SKM-1 treated with dmso at 0.1 percent for 144 hours (cell line): ENCODE results near the gene KCNA5.

ENCODE experiments used
- DNase-seq: peaks from one replicate; lab custom pipeline; 2025; ENCODE audit not compliant: unreplicated experiment; lab: John Stamatoyannopoulos, UW

Gene KCNA5

DNA sequence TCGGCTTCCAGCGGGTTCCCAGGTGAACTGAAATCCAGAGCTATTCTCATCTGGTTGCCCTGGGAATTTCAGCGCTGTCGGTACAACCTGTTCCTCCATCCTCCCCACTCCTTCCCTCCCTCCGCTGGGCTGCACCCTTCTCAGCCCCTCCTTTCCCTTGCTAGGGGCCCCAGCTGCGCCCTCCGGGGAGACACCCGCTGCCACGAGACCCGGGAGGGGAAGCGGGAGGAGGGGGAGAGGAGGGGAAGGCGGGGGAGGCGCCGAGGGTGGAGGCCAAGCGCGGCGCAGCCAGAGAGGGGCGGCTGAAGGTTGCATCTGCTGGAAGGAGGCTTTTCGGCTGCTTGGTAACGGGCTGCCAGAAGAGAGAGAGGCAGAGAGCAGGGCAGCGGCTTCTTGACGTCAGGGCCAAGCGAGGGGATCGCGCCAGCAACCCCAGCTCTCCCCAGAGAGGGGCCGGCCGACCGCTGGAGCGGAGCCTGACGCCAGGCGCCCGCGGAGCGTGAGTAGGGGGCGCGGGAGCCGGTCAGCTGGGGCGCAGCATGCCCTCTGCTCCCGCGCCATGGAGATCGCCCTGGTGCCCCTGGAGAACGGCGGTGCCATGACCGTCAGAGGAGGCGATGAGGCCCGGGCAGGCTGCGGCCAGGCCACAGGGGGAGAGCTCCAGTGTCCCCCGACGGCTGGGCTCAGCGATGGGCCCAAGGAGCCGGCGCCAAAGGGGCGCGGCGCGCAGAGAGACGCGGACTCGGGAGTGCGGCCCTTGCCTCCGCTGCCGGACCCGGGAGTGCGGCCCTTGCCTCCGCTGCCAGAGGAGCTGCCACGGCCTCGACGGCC is at the start of gene KCNA5:
KCNA5 (plus strand) TSS at position 291 of the 831 bp plus-strand sequence; CDS start at position 560, 269 bp downstream.
- no peak for DNase-seq

DNA sequence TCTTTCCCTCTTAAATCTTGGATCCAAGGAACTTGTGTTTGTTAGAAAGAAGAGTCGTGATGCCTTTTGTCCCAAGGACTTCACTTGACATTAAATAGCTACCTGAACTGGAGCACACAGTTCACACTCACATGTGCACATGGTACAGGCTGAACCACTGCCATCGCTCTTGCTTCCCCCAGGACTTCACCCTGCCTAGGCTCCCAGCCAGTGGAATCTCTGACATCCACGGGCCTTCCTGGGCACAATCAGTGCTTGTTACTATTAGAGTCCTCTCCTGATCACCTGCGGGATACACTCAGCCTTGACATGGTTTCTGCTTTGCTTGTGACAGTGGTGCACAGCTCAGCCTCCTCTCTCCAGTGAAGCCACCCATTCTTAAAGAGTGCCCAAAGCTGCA is 49.1 kb upstream of the KCNA5 start:
- DNase-seq: no peak

DNA sequence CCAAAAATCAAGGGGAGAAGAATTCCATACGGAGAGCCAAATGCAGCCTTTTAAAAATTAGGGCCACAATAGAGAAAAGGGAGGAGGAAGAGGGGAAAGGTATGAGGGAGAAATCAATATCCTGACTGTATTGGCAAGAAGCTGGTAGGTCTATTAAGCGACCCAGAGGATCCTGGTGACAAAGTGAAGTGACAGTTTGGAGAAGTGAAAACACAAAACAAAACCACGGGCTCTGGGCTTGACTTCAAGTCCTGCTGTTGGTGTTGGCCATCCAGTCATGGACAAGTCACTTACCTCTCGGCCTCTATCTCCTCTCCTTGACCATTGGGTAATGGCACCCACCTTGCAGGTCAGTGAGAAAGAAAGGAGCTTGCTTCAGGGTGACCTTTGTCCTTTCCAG is 47.0 kb upstream of the KCNA5 start:
- DNase-seq: no peak

DNA sequence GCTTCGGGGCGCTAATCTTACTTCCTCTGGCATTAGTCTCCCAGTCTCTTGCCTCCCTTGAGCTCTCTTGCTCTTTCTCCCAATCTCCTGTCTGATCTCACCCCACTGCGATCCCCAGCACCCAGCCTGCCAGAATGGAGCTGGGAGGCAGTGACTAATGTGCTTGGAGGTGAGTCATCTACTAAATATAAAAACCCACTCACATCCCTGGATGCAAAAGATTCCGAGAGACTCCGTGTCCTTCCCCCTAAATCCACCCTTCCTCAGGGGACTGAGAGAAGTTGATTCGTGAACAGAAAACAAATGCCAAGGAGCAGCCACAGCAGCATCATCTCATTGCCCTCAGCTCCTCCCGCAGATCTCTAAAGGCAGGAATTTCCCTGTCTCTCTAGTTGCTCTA is 45.7 kb upstream of the KCNA5 start:
- DNase-seq: no peak

DNA sequence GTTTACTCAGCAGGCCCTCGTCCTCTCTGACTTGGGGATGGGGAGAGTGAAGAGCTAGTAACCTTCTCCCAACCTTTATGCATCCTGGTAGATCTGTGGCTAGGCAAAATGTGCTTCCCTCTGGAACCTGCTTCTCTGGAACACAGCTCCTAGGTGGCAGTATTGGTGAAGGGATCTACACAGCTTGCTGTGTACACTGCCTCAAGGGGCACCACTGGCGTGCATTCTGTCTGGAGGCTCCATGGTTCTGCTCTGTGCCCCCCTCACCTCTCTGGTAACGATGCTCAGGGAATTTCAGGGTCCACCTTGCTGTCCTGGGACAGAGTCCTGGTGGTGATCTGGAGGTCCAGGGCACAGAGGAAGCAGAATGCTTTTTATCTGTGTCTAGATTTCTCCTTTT is 43.5 kb upstream of the KCNA5 start:
- no peak for DNase-seq

DNA sequence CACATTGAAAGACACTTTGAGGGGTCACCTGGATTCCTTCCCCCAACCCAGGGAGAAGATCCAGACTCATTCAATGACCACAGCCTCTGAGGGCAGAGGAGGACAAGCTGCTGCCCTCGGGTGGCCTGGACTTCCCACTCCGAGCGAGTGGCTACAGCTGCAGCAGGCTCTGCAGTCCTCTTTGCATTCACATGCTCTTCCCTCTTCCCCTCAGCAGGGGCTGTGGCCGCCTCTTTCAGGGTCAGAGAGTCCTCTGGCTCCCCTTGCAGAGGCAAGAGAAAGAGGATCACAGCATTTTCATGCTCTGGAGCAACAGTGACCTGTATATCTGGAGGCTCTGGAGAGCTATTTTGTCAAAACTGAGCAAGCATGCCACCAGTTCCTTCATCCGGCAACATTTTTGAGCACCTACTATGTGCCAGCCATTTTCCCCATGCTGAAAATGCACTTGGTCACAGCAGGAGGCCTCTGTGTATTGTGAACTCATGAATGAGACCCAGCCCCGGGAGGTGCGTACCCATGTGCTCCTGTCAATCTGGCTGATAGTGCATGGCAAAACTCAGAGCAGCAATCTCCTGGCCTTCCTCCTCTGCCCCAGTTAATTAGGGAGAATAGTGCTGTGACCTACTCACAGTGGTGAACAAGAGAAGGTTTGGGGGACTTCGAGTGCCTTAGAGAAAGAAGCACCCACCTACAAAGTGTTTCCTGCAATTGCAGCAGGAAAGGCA is 42.9 kb upstream of the KCNA5 start:
- no peak for DNase-seq

DNA sequence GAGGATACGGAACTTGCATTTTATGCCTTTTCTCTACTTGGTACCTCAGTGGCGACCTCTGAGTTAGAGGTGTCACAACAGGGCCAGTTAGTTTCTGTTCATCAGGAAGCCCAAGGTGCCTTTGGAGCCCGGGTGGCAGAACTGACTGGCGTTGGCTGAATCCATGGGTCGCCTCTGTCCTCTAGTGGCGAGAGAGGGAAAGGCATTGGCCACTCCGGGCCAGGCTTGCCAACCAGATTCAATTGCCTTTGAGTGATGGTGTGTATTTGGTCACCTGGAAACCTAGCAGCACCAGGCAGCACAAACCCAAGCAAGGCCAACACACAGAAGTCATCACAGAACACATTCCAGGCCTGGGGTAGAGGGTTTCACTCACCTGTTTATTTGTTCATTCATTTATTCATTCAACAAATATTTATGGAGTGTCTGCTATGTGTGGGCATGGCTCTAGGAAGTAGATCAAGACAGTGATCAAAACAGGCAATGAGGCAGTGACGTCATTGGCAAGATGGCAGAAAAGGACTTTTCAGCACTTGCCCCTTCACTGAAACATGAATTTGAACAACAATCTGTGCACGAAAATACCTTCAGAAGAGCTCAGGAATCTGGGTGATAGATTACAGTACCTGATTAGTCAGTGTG is 40.5 kb upstream of the KCNA5 start:
- no peak for DNase-seq

DNA sequence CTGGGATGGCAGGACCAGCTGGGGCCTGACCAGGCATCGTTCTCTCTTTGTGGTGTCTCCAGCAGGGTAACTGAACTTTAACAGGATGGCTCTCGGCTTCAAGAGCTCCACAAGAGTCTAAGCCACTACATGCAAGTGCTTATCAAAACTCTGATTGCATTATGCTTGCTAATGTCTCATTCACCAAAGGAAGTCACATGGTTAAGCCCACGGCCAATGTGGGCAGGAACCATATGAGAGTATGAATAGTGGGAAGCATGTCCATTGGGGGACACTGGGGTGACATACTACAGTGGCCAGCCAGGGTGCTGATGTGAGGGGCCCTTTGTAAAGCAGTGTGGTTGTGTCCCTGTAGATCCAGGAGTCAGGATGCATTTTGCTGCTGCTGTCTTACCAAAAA is 35.0 kb upstream of the KCNA5 start:
- no peak for DNase-seq

DNA sequence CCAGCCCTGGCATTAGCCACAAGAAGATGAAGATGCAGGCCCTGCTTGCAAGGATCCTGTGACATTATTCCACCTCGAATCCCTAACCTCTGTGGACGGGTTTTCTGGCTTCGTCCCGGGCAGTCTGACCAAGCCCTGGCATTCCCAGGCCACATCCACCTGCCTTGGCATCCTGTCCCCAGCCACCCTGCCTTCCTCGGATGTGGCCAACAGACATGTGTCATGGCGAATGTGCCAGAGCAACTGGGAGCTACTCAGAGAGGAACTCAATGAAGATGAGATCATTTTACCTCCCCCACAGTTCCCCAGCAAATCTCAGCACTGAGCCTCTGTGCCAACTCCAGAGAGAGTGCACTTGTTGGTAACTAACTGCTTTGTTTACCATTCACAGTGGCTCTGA is 33.5 kb upstream of the KCNA5 start:
- DNase-seq: no peak

DNA sequence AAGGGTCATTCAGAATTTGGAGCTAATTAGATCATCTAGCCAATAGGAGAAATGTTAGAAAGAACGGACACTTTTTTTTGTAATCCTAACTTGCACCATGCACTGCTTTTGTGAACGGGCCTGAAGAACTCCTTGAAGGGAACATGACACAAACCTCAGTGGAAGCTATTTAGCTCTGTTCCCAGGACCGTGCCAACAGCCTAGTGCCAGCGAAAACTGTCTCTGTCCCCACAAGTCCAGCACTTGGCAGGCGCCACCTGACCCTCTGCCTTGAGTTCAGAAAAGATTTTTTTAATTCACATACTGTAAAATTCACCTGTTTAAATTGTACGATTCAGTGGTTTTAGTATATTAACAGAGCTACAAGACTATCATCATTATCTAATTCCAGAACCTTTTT is 31.3 kb upstream of the KCNA5 start:
- no peak for DNase-seq

DNA sequence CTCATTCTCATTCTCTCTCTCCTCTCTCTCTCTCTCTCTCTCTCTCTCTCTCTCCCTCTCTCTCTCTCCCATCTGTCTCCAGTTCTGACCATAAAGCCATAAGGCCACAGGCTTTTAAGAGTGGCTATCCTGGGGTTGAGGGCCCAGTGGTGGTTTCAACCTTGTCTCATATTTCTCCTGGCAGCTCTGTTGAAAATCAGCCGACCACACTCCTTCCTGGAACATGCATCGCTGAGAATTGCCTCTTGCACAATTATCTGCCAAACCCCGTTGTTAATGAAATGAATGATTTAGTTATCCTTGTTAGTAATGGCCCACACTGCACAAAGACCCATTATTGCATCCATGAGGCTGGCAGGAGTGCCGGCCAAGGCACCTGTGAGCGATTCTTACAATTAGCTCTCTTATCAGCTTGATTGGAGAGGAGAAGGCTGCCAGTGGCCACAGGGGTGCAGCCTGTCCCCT is 30.4 kb upstream of the KCNA5 start:
- no peak for DNase-seq

DNA sequence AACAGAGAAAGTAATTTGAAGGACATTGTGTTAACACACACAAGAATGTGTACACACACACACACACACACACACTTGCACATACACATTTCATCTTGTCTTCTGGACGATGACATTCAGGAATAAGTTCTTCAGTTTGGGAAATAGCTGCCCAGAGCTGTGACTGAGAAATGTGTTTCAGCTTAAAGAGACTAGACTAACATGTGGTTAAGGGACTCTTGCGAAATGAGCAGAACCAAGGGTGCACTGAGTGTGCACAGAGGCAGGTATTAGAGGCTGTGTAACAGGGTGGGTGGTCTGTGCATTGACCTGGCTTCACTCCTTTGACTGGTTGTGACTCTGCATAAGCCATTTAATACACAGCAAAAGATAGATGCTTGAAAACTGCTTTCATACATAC is 29.4 kb upstream of the KCNA5 start:
- DNase-seq: no peak

DNA sequence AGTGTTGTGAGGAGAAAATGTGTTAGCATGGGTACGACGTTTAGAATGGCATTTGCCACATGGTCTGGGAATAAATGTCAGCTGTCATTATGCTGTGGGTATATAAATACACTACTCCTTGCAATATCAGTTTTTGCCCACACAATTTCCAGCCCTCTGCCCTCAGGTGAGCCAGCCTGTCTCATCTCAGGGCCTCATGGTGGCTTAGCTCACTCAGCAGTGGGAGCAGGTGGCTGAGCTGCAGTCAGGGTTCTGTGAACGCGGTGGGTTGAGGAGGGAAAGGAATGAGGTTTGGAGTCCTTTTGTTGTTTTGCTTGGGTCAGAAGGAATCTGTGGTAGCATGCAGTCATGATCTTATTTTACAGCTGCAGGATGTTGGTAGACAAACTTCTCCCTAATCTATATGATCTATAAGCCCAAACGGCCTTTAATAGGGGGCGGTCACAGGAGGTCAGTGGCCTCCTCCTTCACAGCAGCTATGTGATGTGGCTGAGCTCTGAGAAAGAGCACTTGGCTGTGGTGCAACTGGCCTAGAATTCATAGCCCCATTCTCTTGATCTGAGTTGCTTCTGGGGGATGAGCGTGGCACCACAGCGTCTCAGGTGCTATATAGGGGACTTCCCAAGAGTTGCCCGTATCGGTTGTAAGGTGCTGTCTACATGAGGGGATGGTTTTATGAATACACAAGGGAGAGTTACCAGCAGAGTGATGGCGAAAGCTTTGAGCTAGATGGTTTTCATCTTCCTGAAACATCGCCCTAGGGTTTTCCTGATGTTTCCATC is 27.8 kb upstream of the KCNA5 start:
- no peak for DNase-seq

DNA sequence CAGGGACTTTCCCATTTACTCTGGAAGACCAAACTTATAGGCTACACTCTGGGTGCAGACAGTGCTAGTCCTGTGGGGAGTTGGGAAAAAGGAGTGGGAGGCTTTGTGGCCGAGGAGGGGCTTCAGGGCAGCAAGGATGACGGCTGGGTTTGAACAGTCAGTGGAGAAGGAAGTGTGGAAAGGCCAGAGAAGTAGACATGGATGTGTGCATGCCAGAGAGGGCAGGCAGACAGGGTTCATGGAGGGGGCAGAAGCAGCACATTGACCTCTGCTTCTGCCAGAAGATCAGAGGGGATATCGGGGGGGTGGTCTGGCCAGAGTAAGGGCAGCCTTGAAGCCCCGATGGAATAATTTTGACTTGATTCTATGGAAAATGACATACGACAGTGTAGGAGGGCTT is 27.2 kb upstream of the KCNA5 start:
- no peak for DNase-seq

DNA sequence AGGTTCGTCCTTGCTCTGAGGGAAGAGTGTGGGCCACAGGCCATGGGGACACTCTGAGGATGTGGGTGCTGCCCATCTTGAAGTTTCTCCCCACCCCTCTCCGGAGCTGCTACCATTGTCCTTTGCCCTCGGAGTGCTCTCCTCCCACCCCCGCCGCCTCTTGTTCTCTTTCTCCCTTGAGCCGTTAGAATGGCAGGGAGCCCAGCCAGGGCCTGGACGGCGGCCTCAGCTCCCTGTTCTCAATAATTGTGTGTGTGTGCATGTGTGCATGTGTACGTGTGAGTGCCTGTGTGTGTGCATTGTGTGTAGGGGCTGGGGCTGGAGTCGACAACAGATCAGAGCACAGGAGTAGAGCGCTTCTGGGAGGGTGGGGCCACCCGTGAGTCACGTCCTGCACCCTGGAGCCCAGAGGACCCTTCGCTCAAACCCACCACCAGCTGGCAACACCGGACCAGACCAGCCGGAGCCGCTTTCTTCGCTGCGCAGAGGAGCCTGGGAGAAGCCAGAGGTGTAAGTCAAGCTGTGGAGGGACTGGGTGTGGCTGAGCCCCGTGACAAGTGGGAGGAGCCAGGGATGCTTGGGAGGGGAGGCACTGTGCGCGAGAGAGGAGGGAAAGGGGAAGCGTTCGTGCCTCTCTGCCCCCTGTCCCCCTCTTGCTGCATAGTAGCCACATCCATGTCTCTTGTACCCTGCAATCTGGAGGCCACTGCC is 25.9 kb upstream of the KCNA5 start:
- DNase-seq: no peak

DNA sequence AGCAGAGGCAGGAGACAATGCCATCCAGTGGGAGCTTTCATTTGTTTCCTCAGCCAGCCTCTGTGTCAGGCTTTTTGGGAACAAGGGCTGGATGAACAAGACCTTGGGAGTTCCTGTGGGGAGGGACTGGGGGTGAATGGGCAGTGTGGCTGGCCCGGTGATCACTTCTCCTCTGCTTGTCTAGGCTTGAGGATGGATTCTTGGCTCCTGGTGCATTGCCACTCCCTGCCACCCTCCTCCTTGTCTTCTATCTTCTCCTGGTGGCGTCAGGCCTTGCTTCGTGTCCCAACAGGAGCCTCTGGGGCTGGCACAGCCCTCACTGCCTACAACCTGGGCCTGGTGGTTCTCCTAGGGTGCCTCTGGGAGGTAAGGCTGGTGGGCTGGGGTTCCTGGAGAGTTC is 25.0 kb upstream of the KCNA5 start:
- DNase-seq: no peak

DNA sequence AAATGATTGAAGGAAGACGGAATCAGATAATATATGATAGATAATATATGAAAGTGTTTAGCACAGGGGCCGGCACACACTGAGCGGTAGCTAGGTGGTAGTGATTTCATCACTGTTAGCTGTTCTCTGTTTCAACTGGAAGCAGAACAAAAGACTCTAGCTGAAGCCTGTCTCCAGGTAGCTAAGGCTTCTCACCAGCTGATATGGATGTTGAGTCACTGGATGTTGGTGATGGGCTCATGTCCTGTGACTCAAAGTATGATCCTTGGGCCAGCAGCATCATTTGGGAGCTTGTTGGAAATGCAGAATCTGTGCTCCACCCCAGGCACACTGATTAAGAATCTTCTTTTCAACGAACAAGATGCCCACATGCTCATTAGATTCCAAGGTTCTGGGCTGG is 21.7 kb upstream of the KCNA5 start:
- no peak for DNase-seq

DNA sequence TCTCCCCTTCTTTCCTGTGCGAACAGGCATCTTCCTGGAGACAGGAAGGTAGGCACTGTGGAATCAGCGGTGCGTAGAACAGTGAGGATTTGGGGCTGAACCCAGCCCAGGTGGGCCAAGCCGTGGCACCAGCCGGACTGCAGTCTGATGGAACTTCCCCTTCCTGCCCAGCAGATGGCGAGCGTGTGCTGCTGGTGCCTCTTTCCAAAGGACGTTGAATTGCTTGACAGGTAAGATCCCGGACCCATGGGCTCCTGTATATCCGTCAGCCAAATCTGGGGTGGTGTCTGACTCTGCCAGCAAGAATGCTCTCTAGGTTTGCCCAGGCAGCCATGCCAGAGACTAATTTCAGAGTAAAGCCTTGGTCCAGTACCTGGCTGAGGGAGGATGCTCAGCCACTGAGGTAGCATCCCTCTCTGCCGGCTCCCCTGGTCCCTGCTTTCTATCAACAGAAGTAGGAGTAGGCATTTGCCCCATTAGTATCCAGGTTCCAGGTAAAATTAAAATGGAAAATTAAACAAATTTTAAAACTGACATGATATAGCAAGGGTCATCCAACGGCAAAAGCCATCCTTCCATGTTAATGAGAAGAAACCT is 21.1 kb upstream of the KCNA5 start:
- no peak for DNase-seq

DNA sequence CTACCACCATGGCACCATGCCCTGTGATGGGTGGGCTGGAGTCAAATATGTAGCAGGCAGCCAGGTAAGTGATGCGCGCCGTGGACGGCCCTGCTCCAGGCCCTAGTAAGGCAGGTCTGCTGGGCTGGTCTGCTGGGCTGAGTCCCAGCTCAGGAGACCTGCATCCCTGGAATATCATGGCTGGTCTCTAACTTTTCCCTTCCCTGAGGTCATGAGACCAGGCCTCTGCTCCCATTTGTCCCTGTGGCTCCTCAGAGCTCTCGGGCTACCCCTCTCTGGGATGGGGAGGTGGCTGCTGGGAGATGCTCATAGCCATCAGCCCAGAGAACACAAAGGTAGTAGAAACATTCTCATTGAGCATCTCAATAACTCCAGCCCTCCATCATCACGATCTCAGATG is 19.8 kb upstream of the KCNA5 start:
- no peak for DNase-seq

DNA sequence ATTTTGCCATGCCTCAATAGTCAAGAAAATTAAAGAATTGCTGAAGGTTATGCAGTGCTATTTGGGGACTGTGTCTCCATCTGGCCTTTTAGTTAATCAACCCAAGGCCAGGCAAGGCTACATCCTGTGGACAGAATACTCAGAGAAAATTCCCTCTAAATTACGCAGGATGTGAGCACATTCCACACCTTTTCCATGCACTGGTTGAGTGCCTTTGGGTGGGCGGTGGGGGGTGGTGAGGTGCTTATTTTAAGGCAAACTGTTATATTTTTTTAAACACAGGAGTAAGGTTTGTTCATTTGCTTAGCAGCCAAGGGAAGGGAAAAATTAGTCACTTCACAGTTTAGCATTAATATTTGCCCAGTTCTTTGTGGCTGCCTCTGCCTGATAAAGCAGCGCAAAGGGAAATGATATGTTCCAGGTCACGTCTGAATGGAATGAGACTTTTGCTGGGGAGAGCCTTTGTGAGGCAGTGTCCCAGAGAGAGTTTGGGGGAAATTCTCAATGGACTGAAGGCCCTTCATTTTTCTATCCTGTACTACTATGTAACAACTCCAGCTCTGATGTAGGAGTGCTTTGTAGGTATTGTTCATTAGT is 17.2 kb upstream of the KCNA5 start:
- DNase-seq: no peak
